GM12891 (cell line): ENCODE data around the gene IL1RAPL2.

Source experiments
- DNase-seq: peaks from one replicate; pipeline ENCODE4 v3.0.0; 2011; ENCODE audit warnings: low spot score; ENCODE audit not compliant: insufficient read length
- FAIRE-seq: peaks from 2 replicates; lab custom pipeline; 2011; peaks lifted over from hg19 to GRCh38; lab: Jason Lieb, UNC
- PAX5 ChIP-seq: IDR thresholded peaks from 2 replicates; pipeline ENCODE4 v1.6.1; 2011; ENCODE audit warnings: low read length, moderate library complexity, mild to moderate bottlenecking; ENCODE audit not compliant: insufficient read depth, severe bottlenecking
- POLR2A ChIP-seq: IDR thresholded peaks from 2 replicates; pipeline ENCODE4 v1.6.1; 2011; ENCODE audit warnings: low read depth, low read length, control low read depth
- POLR2AphosphoS5 ChIP-seq: IDR thresholded peaks from 2 replicates; pipeline ENCODE4 v1.6.1; 2011; ENCODE audit warnings: low read depth, low read length, control low read depth
- POU2F2 ChIP-seq: IDR thresholded peaks from 2 replicates; pipeline ENCODE4 v1.6.1; 2011; ENCODE audit warnings: low read depth, mild to moderate bottlenecking, control low read depth, low read length, moderate library complexity
- SPI1 ChIP-seq: IDR thresholded peaks from 2 replicates; pipeline ENCODE4 v1.6.1; 2011; ENCODE audit warnings: low read depth, low read length, control low read depth
- TAF1 ChIP-seq: IDR thresholded peaks from 2 replicates; pipeline ENCODE4 v1.6.1; 2011; ENCODE audit warnings: low read depth, low read length, control low read depth

IL1RAPL2 gene

GRCh38 chrX:105703876-105704275 is 1137.9 kb downstream of the IL1RAPL2 start:
- DNase-seq (no peak), FAIRE-seq (no peak)
- TF ChIP-seq TAF1: no peak
- TF ChIP-seq POLR2AphosphoS5: no peak
- TF ChIP-seq PAX5: no peak
- TF ChIP-seq POLR2A: no peak
- TF ChIP-seq POU2F2: no peak
- TF ChIP-seq SPI1: no peak

GRCh38 chrX:105706041-105706440 is 1140.0 kb downstream of the IL1RAPL2 start:
- TF ChIP-seq SPI1 (no peak), TAF1 (no peak), POU2F2 (no peak), POLR2AphosphoS5 (no peak)
- no peak for DNase-seq
- FAIRE-seq: no peak

GRCh38 chrX:105711805-105712204 is 1145.8 kb downstream of the IL1RAPL2 start:
- FAIRE-seq (no peak), DNase-seq (no peak)

GRCh38 chrX:105715746-105716145 is 1149.7 kb downstream of the IL1RAPL2 start:
- TF ChIP-seq POU2F2: no peak
- no peak for FAIRE-seq
- no peak for DNase-seq

More at GRCh38 chrX:105711805-105712204, 1145.8 kb downstream of the IL1RAPL2 start:
- no peak for TF ChIP-seq POLR2A

- TF ChIP-seq PAX5 (no peak), TAF1 (no peak), SPI1 (no peak), POLR2A (no peak), POU2F2 (no peak), POLR2AphosphoS5 (no peak)
- FAIRE-seq (no peak), DNase-seq (no peak)
Observed at GRCh38 chrX:105723966-105724735, 1158.2 kb downstream of the IL1RAPL2 start.

- no peak for DNase-seq
- TF ChIP-seq PAX5: no peak
- TF ChIP-seq TAF1: no peak
- TF ChIP-seq POLR2A: no peak
- no peak for TF ChIP-seq POU2F2
- TF ChIP-seq SPI1: no peak
- no peak for TF ChIP-seq POLR2AphosphoS5
- FAIRE-seq: no peak
Observed at GRCh38 chrX:105725228-105725627, 1159.2 kb downstream of the IL1RAPL2 start.

- TF ChIP-seq POLR2A (no peak), PAX5 (no peak), POU2F2 (no peak), TAF1 (no peak), POLR2AphosphoS5 (no peak), SPI1 (no peak)
- no peak for DNase-seq
- no peak for FAIRE-seq
Observed at GRCh38 chrX:105738162-105738561, 1172.2 kb downstream of the IL1RAPL2 start.

- TF ChIP-seq TAF1 (no peak), POLR2A (no peak), PAX5 (no peak), POU2F2 (no peak), SPI1 (no peak), POLR2AphosphoS5 (no peak)
- FAIRE-seq (no peak), DNase-seq (no peak)
Observed at GRCh38 chrX:105744291-105744690, 1178.3 kb downstream of the IL1RAPL2 start.

GRCh38 chrX:105744946-105745345 is 1178.9 kb downstream of the IL1RAPL2 start:
- no peak for TF ChIP-seq POU2F2
- TF ChIP-seq SPI1: no peak
- TF ChIP-seq POLR2A: no peak
- no peak for TF ChIP-seq TAF1
- no peak for TF ChIP-seq POLR2AphosphoS5
- no peak for TF ChIP-seq PAX5
- no peak for DNase-seq
- no peak for FAIRE-seq

GRCh38 chrX:105745863-105746262 is 1179.9 kb downstream of the IL1RAPL2 start:
- no peak for FAIRE-seq
- no peak for DNase-seq
- TF ChIP-seq SPI1 (no peak), POU2F2 (no peak), POLR2A (no peak), POLR2AphosphoS5 (no peak), TAF1 (no peak), PAX5 (no peak)

- no peak for FAIRE-seq
- DNase-seq: no peak
- no peak for TF ChIP-seq SPI1
- no peak for TF ChIP-seq POU2F2
- no peak for TF ChIP-seq POLR2A
- no peak for TF ChIP-seq POLR2AphosphoS5
- TF ChIP-seq TAF1: no peak
- TF ChIP-seq PAX5: no peak
Observed at GRCh38 chrX:105752338-105752956, 1186.4 kb downstream of the IL1RAPL2 start.
